ENCODE data around the gene AK4. TPM values are rescaled to one million over a fixed set of nuclear protein-coding genes. Genes with fewer than 3 reads are reported as not detected.
"Not testable (repeated sequence)": the region's sequence is repeated elsewhere in the genome, so short reads cannot be mapped to it uniquely, and the experiment has no call there.

The AK4 gene
- total and polyA plus RNA-seq, 2 of the 8 experiments (the other 6 are each of a cell fraction or from before 2014, with no cell fraction given), result 64.5 to 175 TPM

DNA sequence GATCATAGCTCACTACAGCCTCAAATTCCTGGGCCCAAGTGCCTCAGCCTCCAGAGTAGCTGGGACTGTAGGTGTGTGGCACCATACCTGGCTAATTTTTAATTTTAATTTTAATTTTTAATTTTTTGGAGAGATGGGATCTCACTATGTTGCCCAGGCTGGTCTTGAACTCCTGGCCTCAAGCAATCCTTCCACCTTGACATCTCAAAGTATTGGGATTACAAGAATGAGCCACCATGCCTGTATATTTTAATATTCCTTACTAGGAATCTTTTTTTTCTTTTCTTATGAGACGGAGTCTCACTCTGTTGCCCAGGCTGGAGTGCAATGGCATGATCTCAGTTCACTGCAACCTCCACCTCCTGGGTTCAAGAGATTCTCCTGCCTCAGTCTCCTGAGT lies 89.1 kb downstream of the AK4 start:
- not testable (repeated sequence) for DNase-seq (ENCODE audit: low read depth in 1 of 2, low spot score in 2 of 2); H3K36me3 ChIP-seq (ENCODE audit: control insufficient read depth in 2 of 4, insufficient read depth in 4 of 4, low read length in 3 of 4); H4K8ac ChIP-seq (ENCODE audit: extremely low read depth, insufficient read depth, low read length); H3K4me3 ChIP-seq (ENCODE audit: extremely low read depth in 1 of 4, insufficient read depth in 2 of 4, low read depth in 3 of 4, low read length in 4 of 4); H3K23me2 ChIP-seq (ENCODE audit: low read depth, low read length); H3K4me1 ChIP-seq (replicated peaks in 1 of 4; ENCODE audit: control insufficient read depth in 3 of 4, insufficient read depth in 4 of 4, low read length in 3 of 4); FAIRE-seq; H3K4me2 ChIP-seq (ENCODE audit: insufficient read depth in 1 of 2, low read depth in 2 of 2, low read length in 2 of 2); H2AFZ ChIP-seq (ENCODE audit: low read length); H2BK5ac ChIP-seq (ENCODE audit: low read depth, low read length); H3K9ac ChIP-seq (replicated peaks in 1 of 4; ENCODE audit: extremely low read depth in 1 of 4, low read depth in 3 of 4, low read length in 3 of 4); H3K14ac ChIP-seq (ENCODE audit: insufficient read length); H3K18ac ChIP-seq (ENCODE audit: extremely low read depth, low read length); H2AK5ac ChIP-seq (ENCODE audit: low read depth, low read length); H3K79me2 ChIP-seq (ENCODE audit: control insufficient read depth in 1 of 2, insufficient read depth in 2 of 2, low read length in 2 of 2); H4K20me1 ChIP-seq (replicated peaks in 1 of 2; ENCODE audit: control insufficient read depth in 1 of 2, insufficient read depth in 2 of 2, low read length in 2 of 2); H2BK20ac ChIP-seq (ENCODE audit: low read length); H3K56ac ChIP-seq (replicated peaks; ENCODE audit: insufficient read length, low read depth, low read length); H3K27ac ChIP-seq (ENCODE audit: low read depth, low read length); H3K4ac ChIP-seq (replicated peaks; ENCODE audit: insufficient read length, low read depth, low read length); H4K91ac ChIP-seq (replicated peaks; ENCODE audit: insufficient read length, low read length); H2BK120ac ChIP-seq (replicated peaks; ENCODE audit: low read depth, low read length); H3K27me3 ChIP-seq (replicated peaks in 1 of 4; ENCODE audit: control insufficient read depth in 3 of 4, extremely low read depth in 1 of 4, insufficient read depth in 3 of 4, low read length in 3 of 4); H3K79me1 ChIP-seq (ENCODE audit: low read depth, low read length); H3K9me3 ChIP-seq (ENCODE audit: insufficient read depth in 2 of 2, low read depth in 1 of 2, low read length in 1 of 2); H2BK15ac ChIP-seq (ENCODE audit: low read length); H4K5ac ChIP-seq (ENCODE audit: insufficient read length, low read depth, low read length); H3K23ac ChIP-seq (ENCODE audit: insufficient read length); H2BK12ac ChIP-seq (ENCODE audit: low read depth, low read length)
- WGBS, 2 experiments (ENCODE audit: extremely low coverage in 1 of 2, insufficient coverage in 1 of 2, insufficient read length in 1 of 2, insufficient replicate concordance in 2 of 2, low coverage in 1 of 2, low lambda C conversion rate in 2 of 2, missing lambda C conversion rate in 1 of 2), result 89% methylated on average over 1 of the region's 1 CpG; no CpG with 5 or more reads in 1 of the 2 experiments
- CTCF ChIA-PET (ENCODE audit: partially characterized antibody), result interaction anchor here (0.6 to 7.0 kb wide), 30 partner anchors 8 to 830 kb away, joined by 3 to 69 read pairs (median 4); partner anchors contain the start of gene DNAJC6
- POLR2A ChIA-PET (ENCODE audit: partially characterized antibody), result interaction anchor here (0.8 to 2.0 kb wide), 3 partner anchors 10 to 749 kb away, joined by 3 to 5 read pairs (median 3); no protein-coding TSS in a partner anchor

All from H1 (cell line).